Measurements from ENCODE around the gene CCDC150. TPM values are rescaled to one million over a fixed set of nuclear protein-coding genes. Genes with fewer than 3 reads are reported as not detected.

Gene CCDC150
- total RNA-seq, 1 donor: 19.7 TPM

GRCh38 chr2:196651387-196652094, 12.0 kb downstream of the CCDC150 start:
- no peak for TF ChIP-seq CTCF (IDR thresholded peaks at IDR 0.05; ENCODE audit: insufficient read depth, low read length)
- H3K4me3 ChIP-seq (ENCODE audit: low read depth, low read length): no peak overlapping the region
- no peak for DNase-seq (ENCODE audit: low read depth)

- no peak for DNase-seq (ENCODE audit: low read depth)
- H3K4me3 ChIP-seq (ENCODE audit: low read depth, low read length): no peak overlapping the region
- TF ChIP-seq CTCF (IDR thresholded peaks at IDR 0.05; ENCODE audit: insufficient read depth, low read length): no peak
These were observed 13.4 kb downstream of the CCDC150 start for GRCh38 chr2:196652869-196653268.

- no peak overlapping the region for H3K4me3 ChIP-seq (ENCODE audit: low read depth, low read length)
- DNase-seq (ENCODE audit: low read depth): no peak
- TF ChIP-seq CTCF (IDR thresholded peaks at IDR 0.05; ENCODE audit: insufficient read depth, low read length): no peak
These were observed 14.3 kb downstream of the CCDC150 start for GRCh38 chr2:196653843-196654242.

GRCh38 chr2:196655761-196656160, 16.2 kb downstream of the CCDC150 start:
- DNase-seq (ENCODE audit: low read depth): no peak
- TF ChIP-seq CTCF (IDR thresholded peaks at IDR 0.05; ENCODE audit: insufficient read depth, low read length): no peak
- no peak overlapping the region for H3K4me3 ChIP-seq (ENCODE audit: low read depth, low read length)

GRCh38 chr2:196657333-196657732, 17.8 kb downstream of the CCDC150 start:
- TF ChIP-seq CTCF (IDR thresholded peaks at IDR 0.05; ENCODE audit: insufficient read depth, low read length): no peak
- no peak for DNase-seq (ENCODE audit: low read depth)

GRCh38 chr2:196659844-196660243, 20.3 kb downstream of the CCDC150 start:
- H3K4me3 ChIP-seq (ENCODE audit: low read depth, low read length): no peak overlapping the region
- no peak for DNase-seq (ENCODE audit: low read depth)
- TF ChIP-seq CTCF (IDR thresholded peaks at IDR 0.05; ENCODE audit: insufficient read depth, low read length): no peak

More at GRCh38 chr2:196657333-196657732, 17.8 kb downstream of the CCDC150 start:
- no peak overlapping the region for H3K4me3 ChIP-seq (ENCODE audit: low read depth, low read length)

GRCh38 chr2:196660244-196660643, 20.7 kb downstream of the CCDC150 start:
- no peak overlapping the region for H3K4me3 ChIP-seq (ENCODE audit: low read depth, low read length)
- DNase-seq (ENCODE audit: low read depth): peak; percentile 10
- no peak for TF ChIP-seq CTCF (IDR thresholded peaks at IDR 0.05; ENCODE audit: insufficient read depth, low read length)

Measured in fibroblast of the aortic adventitia (primary cell).